Heart right ventricle (tissue), 16 donors: ENCODE results near the gene SHC2. TPM values are rescaled to one million over a fixed set of nuclear protein-coding genes. Genes with fewer than 3 reads are reported as not detected.
A peak's percentile ranks its signal among the peaks of the same experiment; 100 is the strongest.

Source experiments
- ATAC-seq, 8 donors: fragments of 200-7000 bp; cut with Tn5 transposase; one replicate each; pipeline ENCODE4 v1.9.1; 2020; ENCODE audit warnings: mild to moderate bottlenecking in 8 of 8, moderate library complexity in 8 of 8, moderate number of reproducible peaks in 1 of 8
- DNase-seq, 2 donors: peaks; one replicate each; pipeline ENCODE4 v3.0.0-alpha.2; 2020
- H3K27ac ChIP-seq, 10 donors: fragments of 200-600 bp; sonication (generic) in 2 of 10; one replicate each; pipeline versions ENCODE4 v1.5.0 to v1.8.0; 2020 to 2022; ENCODE audit warnings: mild to moderate bottlenecking in 3 of 10
- H3K27me3 ChIP-seq, 7 donors: fragments of 200-600 bp; one replicate each; pipeline ENCODE4 v1.8.0; 2021 to 2022; ENCODE audit warnings: mild to moderate bottlenecking in 2 of 7
- H3K36me3 ChIP-seq, 9 donors: fragments of 200-600 bp; sonication (generic) in 1 of 9; one replicate each; pipeline versions ENCODE4 v1.5.0 to v1.8.0; 2020 to 2022; ENCODE audit warnings: mild to moderate bottlenecking in 2 of 9
- H3K4me1 ChIP-seq, 9 donors: fragments of 200-600 bp; sonication (generic) in 1 of 9; one replicate each; pipeline versions ENCODE4 v1.5.0 to v1.8.0; 2020 to 2022; ENCODE audit warnings: mild to moderate bottlenecking in 4 of 9
- H3K4me3 ChIP-seq, 10 donors: fragments of 200-600 bp; sonication (generic) in 2 of 10; one replicate each; pipeline versions ENCODE4 v1.5.0 to v1.8.0; 2020 to 2022; ENCODE audit warnings: mild to moderate bottlenecking in 7 of 10, moderate library complexity in 2 of 10
- H3K9me3 ChIP-seq, 11 donors: fragments of 200-600 bp in 10 of 11; sonication (generic) in 2 of 11; one replicate each; pipeline versions ENCODE4 v1.5.0 to v1.8.0; 2013 to 2022; ENCODE audit warnings: mild to moderate bottlenecking in 2 of 11, control low read depth in 1 of 11, moderate library complexity in 1 of 11
- WGBS, 2 donors: extraction: QIAGEN DNeasy Blood & Tissue Kit; methylation state at CpG; one replicate each; pipeline ENCODE4 v1.1.7; 2013; ENCODE audit warnings: inconsistent platforms in 1 of 2; 5-methylcytosine and 5-hydroxymethylcytosine counted together
- intact Hi-C, 10 donors: fragments of 100-400 bp; cut with DNase I; formaldehyde crosslinking; loops; one replicate each; pipeline versions ENCODE4 v1.11.1 to v1.14.2; 2022
- polyA plus RNA-seq, 2 donors: library from polyadenylated mRNA; stranded (reverse); fragments of 200-250 nt; gene quantifications; one replicate each; pipeline ENCODE4 v1.2.3, GENCODE V29; 2013
- total RNA-seq, 10 donors: library from RNA; stranded (reverse); fragmentation: NEBNext Ultra II Directional in 3 of 10; extraction: Animal tissue kit (Norgen Biotek cat#: 25700) in 3 of 10; gene quantifications; one replicate each; pipeline versions ENCODE4 v1.2.1 to v1.2.4, GENCODE V29; 2021 to 2023
- TF ChIP-seq, protein P1 (sequence below), 9 donors: fragments of 200-600 bp; sonication (generic) in 2 of 9; IDR thresholded peaks; one replicate each; pipeline versions ENCODE4 v1.5.0 to v1.8.0; 2021 to 2022; ENCODE audit warnings: antibody characterized with exemption in 9 of 9, mild to moderate bottlenecking in 5 of 9, moderate library complexity in 1 of 9
- donor health status: Arrhythmogenic right ventricular cardiomyopathy.
- donor health status: ischemic (EF 13 %, LVEDD 7.1; RV severe dilation, severe dysfunction).
- donor health status: healthy with polysubstance abuse.
- donor health status: DM: no; HTN: yes; CAD: no.
- donor health status: DM: no; HTN: no; CAD: no.
- donor health status: ischemic (EF 25% LVEDD 6.9; RV normal size, moderate dysfunction).
- donor health status: ischemic (EF 25% LVEDD 5.7; RV mildly dilated, moderate dysfunction).
- donor health status: healthy.
- donor health status: DM: yes; HTN: yes; CAD: no.
- donor health status: Ischemic cardiomyopathy.
- donor health status: ischemic (EF 35%, LVEDD 5.7; RV mildly dilated, moderate dysfunction).
- donor health status: nonischemic (EF 11% LVEDD 7.7; RV severe dilation, severe dysfunction).
- donor health status: DM: yes; HTN: yes; CAD: no.
- donor health status: PGD.
- donor health status: ischemic (EF 29% LVEDD 5.4; RV normal size, mild dysfunction).
- donor health status: nonischemic (EF 23%, LVEDD 6.1; RV moderate dilation, normal function).

SHC2 gene
- total and polyA plus RNA-seq, 12 donors = 7.7 to 33.5 (median 12.4) TPM

DNA sequence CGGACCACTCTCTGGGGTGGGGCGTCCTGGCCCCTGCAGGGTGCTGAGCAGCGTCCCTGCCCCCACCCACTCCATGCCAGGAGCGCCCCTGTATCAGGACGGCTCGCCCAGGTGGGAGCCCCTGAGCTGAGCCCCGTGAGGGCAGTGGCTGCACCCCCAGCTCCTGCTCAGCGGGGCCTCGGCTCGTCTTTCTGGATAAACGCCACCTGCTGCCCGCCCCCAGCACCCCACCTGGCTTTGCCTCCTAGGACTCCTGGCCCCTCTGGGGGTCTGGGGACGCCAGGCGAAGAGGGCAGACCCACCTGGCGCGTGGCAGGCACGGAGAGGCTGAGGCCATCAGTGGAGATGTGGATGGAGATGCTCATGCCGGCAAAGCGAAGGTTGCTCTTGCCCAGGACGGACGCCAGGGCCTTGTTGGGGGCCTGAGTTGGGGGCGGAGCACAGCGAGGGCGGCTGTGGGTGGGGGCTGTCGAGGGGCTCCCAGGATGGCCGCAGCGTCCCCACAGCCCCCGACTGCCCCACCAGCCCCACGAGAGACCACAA lies 22.3 kb downstream of the SHC2 start:
- DNase-seq (no peak), ATAC-seq (no peak)
- intact Hi-C loops = no loop called here
- TF ChIP-seq, protein P1, sequence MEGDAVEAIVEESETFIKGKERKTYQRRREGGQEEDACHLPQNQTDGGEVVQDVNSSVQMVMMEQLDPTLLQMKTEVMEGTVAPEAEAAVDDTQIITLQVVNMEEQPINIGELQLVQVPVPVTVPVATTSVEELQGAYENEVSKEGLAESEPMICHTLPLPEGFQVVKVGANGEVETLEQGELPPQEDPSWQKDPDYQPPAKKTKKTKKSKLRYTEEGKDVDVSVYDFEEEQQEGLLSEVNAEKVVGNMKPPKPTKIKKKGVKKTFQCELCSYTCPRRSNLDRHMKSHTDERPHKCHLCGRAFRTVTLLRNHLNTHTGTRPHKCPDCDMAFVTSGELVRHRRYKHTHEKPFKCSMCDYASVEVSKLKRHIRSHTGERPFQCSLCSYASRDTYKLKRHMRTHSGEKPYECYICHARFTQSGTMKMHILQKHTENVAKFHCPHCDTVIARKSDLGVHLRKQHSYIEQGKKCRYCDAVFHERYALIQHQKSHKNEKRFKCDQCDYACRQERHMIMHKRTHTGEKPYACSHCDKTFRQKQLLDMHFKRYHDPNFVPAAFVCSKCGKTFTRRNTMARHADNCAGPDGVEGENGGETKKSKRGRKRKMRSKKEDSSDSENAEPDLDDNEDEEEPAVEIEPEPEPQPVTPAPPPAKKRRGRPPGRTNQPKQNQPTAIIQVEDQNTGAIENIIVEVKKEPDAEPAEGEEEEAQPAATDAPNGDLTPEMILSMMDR (IDR thresholded peaks at IDR 0.05) = no peak
- H3K27ac ChIP-seq = no peak overlapping the region
- H3K9me3 ChIP-seq = no peaks in the 10 kb centered on the region
- peaks cover 0 to 9% (median 0%) of the 10 kb centered on the region in 9 donors for H3K4me1 ChIP-seq
- H3K4me3 ChIP-seq = no peak overlapping the region
- no peaks in the 10 kb centered on the region for H3K27me3 ChIP-seq
- peaks cover 0 to 30% (median 0%) of the 10 kb centered on the region in 9 donors for H3K36me3 ChIP-seq
- WGBS, 2 donors = 78 to 80% methylated on average over 29 of the region's 29 CpGs

DNA sequence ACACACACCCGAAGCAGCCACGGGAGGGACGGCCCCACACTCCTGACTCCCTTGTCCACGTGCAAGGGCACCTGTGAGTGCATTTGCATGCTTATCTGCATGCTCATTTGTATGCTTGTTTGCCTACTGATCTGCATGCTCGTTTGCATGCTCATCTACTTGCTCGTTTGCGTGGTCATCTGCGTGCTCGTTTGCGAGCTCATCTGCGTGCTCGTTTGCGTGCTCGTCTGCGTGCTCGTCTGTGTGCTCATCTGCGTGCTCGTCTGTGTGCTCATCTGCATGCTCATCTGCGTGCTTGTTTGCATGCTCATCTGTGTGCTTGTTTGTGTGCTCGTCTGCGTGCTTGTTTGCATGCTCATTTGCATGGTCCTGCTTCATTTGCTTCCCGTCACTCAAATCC lies 23.8 kb downstream of the SHC2 start:
- DNase-seq = no peak
- 90 to 92% methylated on average over 22 of the region's 22 CpGs for WGBS, 2 donors
- intact Hi-C loops = no loop called here
- H3K27ac ChIP-seq = no peak overlapping the region
- no peak for ATAC-seq
- no peak overlapping the region for H3K4me3 ChIP-seq
- H3K9me3 ChIP-seq = no peaks in the 10 kb centered on the region
- H3K4me1 ChIP-seq = peaks cover 0 to 9% (median 0%) of the 10 kb centered on the region in 9 donors
- H3K27me3 ChIP-seq = no peaks in the 10 kb centered on the region
- H3K36me3 ChIP-seq = peaks cover 0 to 30% (median 0%) of the 10 kb centered on the region in 9 donors
- TF ChIP-seq, protein P1 (IDR thresholded peaks at IDR 0.05) = no peak

DNA sequence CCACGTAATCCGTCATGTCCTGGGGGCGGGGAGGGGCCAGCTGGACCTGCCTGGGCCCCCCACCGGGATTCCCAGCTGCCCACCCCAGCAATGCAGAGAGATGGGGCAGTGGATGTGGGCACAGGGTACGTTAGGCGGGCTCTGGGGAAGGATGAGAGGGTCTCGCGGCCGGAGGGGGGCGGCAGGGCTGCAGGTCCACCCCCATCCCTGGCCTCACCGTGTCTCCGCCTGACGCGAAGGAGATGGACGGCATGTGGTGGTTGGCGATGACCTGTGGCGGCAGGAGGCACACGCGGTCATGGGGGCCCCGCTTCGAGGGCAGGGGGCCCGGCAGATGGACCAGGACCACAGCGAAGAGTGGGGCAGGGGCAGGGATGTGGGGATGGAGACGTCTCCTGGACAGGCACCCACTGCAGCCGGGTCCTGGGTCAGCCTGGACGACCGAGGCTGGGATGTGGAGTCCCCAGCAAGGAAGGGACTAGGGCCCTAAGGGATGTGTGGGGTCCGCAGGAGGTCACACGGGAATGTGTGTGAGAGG lies 24.4 kb downstream of the SHC2 start:
- Histone ChIP-seq H3K27me3 (no peaks in the 10 kb centered on the region), H3K4me1 (peaks cover 0 to 6% (median 0%) of the 10 kb centered on the region in 9 donors), H3K36me3 (peaks cover 0 to 30% (median 0%) of the 10 kb centered on the region in 9 donors), H3K9me3 (no peaks in the 10 kb centered on the region), H3K4me3 (no peak overlapping the region), H3K27ac (no peak overlapping the region)
- TF ChIP-seq, protein P1 (IDR thresholded peaks at IDR 0.05) = no peak
- DNase-seq (no peak), ATAC-seq (peak in 2 of 8 donors; percentile 11 to 16)
- intact Hi-C loops = no loop called here
- WGBS, 2 donors = 89 to 92% methylated on average over 28 to 29 of the region's 29 CpGs

DNA sequence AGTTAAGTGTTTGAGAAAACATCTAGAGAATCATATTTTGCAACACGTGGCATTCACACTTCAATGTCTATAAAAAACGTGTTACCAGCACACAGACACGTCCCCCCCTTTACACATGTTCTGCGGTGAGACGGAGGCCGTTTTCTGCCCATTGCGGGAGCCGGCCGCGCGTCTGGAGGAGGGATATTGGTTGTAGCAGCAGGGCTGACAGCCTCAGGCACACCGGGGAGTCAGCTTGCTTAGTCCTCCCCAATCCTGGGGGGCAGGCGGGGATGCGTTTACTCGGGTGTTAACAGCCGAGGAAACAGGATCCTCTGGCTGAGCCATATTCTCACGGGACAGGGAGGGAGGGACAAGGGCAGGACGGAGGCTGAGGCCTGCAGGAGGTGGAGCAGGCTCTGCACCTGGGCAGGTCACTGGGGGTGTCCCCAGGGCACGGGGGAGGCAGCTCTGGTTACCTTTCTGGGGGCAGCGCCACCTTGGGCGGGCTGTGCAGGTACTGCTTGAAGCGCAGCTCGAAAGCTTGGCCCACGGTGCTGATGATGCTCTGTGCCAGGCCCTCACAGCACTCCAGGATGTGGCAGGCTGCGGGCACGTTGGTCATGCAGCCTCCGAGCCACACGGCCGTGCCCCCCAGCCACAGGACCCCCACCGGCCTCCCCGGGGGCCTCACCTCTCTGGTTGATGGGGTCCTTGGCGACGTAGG lies 25.0 kb downstream of the SHC2 start:
- DNase-seq = no peak
- H3K4me3 ChIP-seq = no peak overlapping the region
- WGBS, 2 donors = 85 to 86% methylated on average over 33 of the region's 33 CpGs
- no peaks in the 10 kb centered on the region for H3K9me3 ChIP-seq
- peak in 2 of 8 donors; percentile 23 to 38 for ATAC-seq
- H3K36me3 ChIP-seq = peaks cover 0 to 32% (median 0%) of the 10 kb centered on the region in 9 donors
- intact Hi-C loops = no loop called here
- H3K27me3 ChIP-seq = no peaks in the 10 kb centered on the region
- H3K4me1 ChIP-seq = no peaks in the 10 kb centered on the region
- H3K27ac ChIP-seq = no peak overlapping the region
- TF ChIP-seq, protein P1 (IDR thresholded peaks at IDR 0.05) = no peak
